Inflammatory macrophage treated with lipopolysaccharide for 1 hour (primary cell): Measurements from ENCODE around the gene RPN2.
A peak's percentile ranks its signal among the peaks of the same experiment; 100 is the strongest.

Experiments
- DNase-seq, 2 donors: peaks; one replicate each; pipeline ENCODE4 v3.0.0-alpha.2; 2020 to 2022

RPN2 gene

DNA sequence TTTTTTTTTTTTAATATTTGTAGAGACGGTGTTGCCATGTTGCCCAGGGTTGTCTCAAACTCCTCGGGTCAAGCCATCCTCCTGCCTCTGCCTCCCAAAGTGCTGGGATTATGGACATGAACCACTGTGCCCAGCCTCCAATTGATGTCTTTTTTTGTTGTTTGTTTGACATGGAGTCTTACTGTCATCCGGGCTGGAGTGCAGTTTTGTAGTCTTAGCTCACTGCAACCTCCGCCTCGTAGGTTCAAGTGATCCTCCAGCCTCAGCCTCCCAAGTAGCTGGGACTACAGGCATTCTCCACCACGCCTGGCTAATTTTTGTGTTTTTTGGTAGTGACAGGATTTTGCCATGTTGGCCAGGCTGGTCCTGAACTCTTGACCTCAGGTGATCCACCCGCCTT lies 9.7 kb downstream of the RPN2 start:
- no peak for DNase-seq

- DNase-seq, result no peak
Observed at GRCh38 chr20:37189416-37190016, 10.4 kb downstream of the RPN2 start.

GRCh38 chr20:37190354-37191112 lies 11.4 kb downstream of the RPN2 start:
- no peak for DNase-seq

GRCh38 chr20:37192137-37192854 lies 13.2 kb downstream of the RPN2 start:
- DNase-seq, result peak; percentile 50 to 81

DNA sequence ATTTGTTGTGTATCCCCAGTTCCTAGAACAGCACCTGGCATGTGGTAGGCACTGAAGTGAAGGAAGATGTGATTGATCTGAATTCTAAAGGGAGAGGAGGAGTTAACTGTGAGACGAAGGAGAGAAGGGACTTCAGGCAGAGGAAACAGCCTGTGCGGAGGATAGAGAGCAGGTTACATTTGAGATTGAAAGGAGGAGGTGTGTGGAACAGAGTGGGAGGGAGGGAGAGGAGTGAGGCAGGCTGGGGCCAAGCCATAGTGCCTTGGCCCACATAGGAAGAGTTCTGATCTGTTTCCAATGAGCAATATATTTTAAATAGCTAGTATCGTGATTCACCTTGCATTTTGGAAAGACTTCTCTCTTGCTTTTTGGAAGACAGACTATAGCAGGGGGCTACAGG lies 14.1 kb downstream of the RPN2 start:
- DNase-seq, result no peak

- no peak for DNase-seq
Observed at GRCh38 chr20:37193821-37194220, 14.7 kb downstream of the RPN2 start.

DNA sequence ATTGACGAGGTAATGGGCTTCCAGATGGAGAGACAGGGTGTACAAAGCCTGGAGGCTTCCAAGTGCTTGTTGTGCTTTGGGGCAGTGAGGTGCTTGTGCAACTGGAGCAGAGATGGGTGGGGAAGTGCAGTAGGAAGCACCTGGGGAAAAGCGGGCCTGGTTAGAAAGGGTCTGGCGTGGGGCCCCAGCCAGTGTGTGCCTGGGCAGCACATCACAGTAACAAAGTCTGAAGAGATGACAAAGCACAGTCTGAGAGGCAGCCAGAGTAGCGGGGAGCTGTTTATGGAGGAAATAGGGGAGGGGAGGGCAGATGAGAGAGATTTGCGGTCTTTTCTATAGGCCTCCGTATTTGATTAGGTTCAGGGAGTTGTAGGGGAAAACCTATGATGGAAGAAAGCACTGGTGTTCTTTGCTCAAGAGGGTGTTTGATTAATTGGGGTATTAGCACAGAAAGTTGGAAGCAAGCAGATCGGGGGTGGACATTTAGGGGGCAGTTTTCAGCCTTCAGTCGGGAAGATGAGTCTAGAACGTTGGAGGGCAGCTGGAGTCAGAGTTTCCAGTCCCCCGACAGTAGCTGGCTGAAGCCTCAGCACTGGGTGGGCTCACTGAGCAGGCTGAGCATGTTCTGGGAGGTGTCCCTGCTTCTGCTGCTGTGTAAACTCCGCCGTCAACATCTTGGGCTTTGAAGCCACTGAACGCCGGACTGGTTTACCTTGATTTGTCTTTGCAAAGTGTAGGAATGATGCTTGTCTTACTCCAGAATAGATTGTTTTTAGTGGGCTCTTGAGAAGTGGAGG lies 15.7 kb downstream of the RPN2 start:
- no peak for DNase-seq

DNA sequence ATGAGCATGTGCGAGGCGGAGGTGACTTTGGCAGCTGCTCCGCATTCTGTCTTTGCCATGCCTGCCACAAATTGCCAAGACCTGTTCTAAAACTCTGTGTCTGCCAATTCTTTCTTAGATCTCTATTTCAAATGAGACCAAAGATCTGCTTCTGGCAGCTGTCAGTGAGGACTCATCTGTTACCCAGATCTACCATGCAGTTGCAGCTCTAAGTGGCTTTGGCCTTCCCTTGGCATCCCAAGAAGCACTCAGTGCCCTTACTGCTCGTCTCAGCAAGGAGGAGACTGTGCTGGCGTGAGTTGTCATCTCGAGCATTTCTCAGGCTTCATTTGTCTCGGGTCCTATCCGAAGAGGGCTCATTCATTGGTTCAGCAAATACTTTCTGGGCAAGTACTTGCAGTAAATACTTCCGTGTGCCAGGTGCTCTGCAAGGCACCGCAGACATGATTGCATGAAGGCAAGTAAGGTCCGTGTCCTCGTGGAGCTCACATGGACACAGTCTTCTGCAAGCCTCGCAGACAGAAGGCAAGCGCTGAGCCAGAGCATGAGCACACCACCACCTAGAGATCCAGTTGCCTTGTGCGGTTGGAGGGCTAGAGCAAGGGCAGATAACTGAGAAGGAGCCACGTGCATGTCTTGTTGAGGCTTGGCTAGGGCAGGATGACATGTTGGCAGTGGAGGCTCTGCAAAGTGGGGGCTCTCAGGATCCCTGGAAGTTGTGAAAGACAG lies 20.0 kb downstream of the RPN2 start:
- no peak for DNase-seq

- no peak for DNase-seq
Observed at GRCh38 chr20:37200376-37200775, 21.2 kb downstream of the RPN2 start.

- no peak for DNase-seq
Observed at GRCh38 chr20:37200926-37201826, 22.0 kb downstream of the RPN2 start.

GRCh38 chr20:37201827-37202162 lies 22.7 kb downstream of the RPN2 start:
- no peak for DNase-seq

- DNase-seq, result peak in 1 of 2 donors; percentile 77
Observed at GRCh38 chr20:37202267-37202943, 23.3 kb downstream of the RPN2 start.

DNA sequence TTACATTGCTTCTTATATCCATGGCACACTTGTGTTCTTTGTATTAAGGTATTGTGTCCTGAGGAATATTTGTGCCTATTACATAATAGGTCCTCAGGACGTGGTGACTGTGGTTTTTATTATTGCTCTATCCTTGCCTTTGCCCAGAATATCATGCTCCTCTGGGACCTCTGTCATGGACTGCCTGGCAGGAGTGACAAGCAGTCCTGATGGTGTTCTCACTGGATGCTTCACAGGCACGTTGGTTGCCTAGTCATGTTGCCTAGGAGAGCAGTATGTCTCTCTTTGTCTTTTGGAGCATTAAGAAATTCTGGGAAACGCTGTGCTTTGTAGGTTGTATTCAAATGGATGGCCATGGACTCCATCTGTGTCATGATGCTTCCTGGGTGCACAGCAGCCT lies 24.9 kb downstream of the RPN2 start:
- no peak for DNase-seq

GRCh38 chr20:37205130-37205529 lies 26.0 kb downstream of the RPN2 start:
- no peak for DNase-seq

- DNase-seq, result no peak
Observed at GRCh38 chr20:37205794-37206193, 26.7 kb downstream of the RPN2 start.

GRCh38 chr20:37207171-37207570 lies 28.0 kb downstream of the RPN2 start:
- no peak for DNase-seq

GRCh38 chr20:37209193-37209592 lies 30.1 kb downstream of the RPN2 start:
- no peak for DNase-seq

- DNase-seq, result no peak
Observed at GRCh38 chr20:37209661-37210314, 30.7 kb downstream of the RPN2 start.

- peak; percentile 51 to 68 for DNase-seq
Observed at GRCh38 chr20:37218441-37218840, 39.3 kb downstream of the RPN2 start.

DNA sequence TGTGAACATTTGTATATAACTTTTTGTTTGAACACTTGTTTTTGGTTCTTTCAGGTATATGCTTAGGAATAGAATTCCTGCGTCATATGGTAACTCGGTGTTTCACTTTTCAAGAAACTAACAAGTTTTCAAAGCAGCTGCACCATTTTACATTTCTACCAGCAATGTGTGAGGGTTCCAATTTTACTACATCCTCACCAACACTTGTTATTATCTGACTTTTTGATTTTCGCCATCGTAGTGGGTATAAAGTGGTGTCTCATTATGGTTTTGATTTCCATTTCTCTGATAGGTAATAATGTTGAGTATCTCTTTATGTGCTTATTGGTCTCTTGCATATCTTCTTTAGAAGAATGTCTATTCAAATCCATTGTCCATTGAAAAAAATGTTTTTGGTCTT lies 39.8 kb downstream of the RPN2 start:
- no peak for DNase-seq
